Measurements from ENCODE around the gene RASGEF1B. TPM values are rescaled to one million over a fixed set of nuclear protein-coding genes. Genes with fewer than 3 reads are reported as not detected.

Gene RASGEF1B
- 1 to 10 TPM; 2.6 to 2.9 TPM for total RNA-seq

GRCh38 chr4:81471588-81472280 is at the start of gene RASGEF1B:
Gene RASGEF1B, minus strand, starts transcription at chr4:81471907. Its CDS starts 12,399 bp downstream, at chr4:81459508.

